H1 (cell line): Measurements from ENCODE around the gene MRPL20. TPM values are rescaled to one million over a fixed set of nuclear protein-coding genes. Genes with fewer than 3 reads are reported as not detected.
A peak's percentile ranks its signal among the peaks of the same experiment; 100 is the strongest.

ENCODE experiments used
- CTCF ChIA-PET: fragments of 300-600 bp; sonication (Branson Sonifier 250); formaldehyde crosslinking; loops from one replicate; lab custom pipeline; 2021; ENCODE audit not compliant: partially characterized antibody; lab: Charles Lee
- POLR2A ChIA-PET: fragments of 300-600 bp; sonication (Branson Sonifier 250); formaldehyde crosslinking; loops from one replicate; lab custom pipeline; 2021; ENCODE audit warnings: inconsistent platforms; ENCODE audit not compliant: partially characterized antibody; lab: Charles Lee
- DNase-seq, 2 experiments: peaks; one replicate each; pipeline versions ENCODE4 v3.0.0 to v3.0.0-alpha.2; 2010 to 2022; ENCODE audit warnings: low spot score in 2 of 2, low read depth in 1 of 2, mixed read lengths in 1 of 2
- FAIRE-seq: peaks from 2 replicates; lab custom pipeline; 2011; peaks lifted over from hg19 to GRCh38; lab: Jason Lieb, UNC
- H2AFZ ChIP-seq: 2 replicates; pipeline ENCODE4 v1.8.1; 2012; ENCODE audit warnings: low read length, inconsistent platforms
- H2AK5ac ChIP-seq: 2 replicates; pipeline ENCODE4 v1.6.1; 2013; ENCODE audit warnings: low read depth, low read length
- H2BK120ac ChIP-seq: replicated peaks from 2 replicates; pipeline ENCODE3; 2013; ENCODE audit warnings: low read depth, low read length, inconsistent platforms
- H2BK12ac ChIP-seq: 2 replicates; pipeline ENCODE4 v1.6.1; 2013; ENCODE audit warnings: low read depth, low read length
- H2BK15ac ChIP-seq: 2 replicates; pipeline ENCODE4 v1.6.1; 2013; ENCODE audit warnings: low read length
- H2BK20ac ChIP-seq: 2 replicates; pipeline ENCODE4 v1.6.1; 2013; ENCODE audit warnings: low read length
- H2BK5ac ChIP-seq: 2 replicates; pipeline ENCODE4 v1.6.1; 2013; ENCODE audit warnings: low read depth, low read length
- H3K14ac ChIP-seq: 2 replicates; pipeline ENCODE4 v1.6.1; 2013; ENCODE audit warnings: inconsistent platforms; ENCODE audit not compliant: insufficient read length
- H3K18ac ChIP-seq: 2 replicates; pipeline ENCODE4 v1.6.1; 2013; ENCODE audit warnings: low read length; ENCODE audit errors: extremely low read depth
- H3K23ac ChIP-seq: 2 replicates; pipeline ENCODE4 v1.6.1; 2013; ENCODE audit warnings: inconsistent platforms; ENCODE audit not compliant: insufficient read length
- H3K23me2 ChIP-seq: 2 replicates; pipeline ENCODE4 v1.6.1; 2013; ENCODE audit warnings: low read depth, low read length
- H3K27ac ChIP-seq: 2 replicates; pipeline ENCODE4 v1.6.1; 2011; ENCODE audit warnings: low read depth, low read length, inconsistent platforms
- H3K27me3 ChIP-seq, 4 experiments: replicated peaks in 1 of 4; 1 replicate in 1 of 4; 2 replicates in 3 of 4; pipeline versions ENCODE4 v1.6.1 to v1.8.1; 2011 to 2013; ENCODE audit warnings: low read length in 3 of 4, mild to moderate bottlenecking in 3 of 4, inconsistent platforms in 2 of 4, mixed read lengths in 2 of 4, moderate library complexity in 1 of 4; ENCODE audit not compliant: control insufficient read depth in 3 of 4, insufficient read depth in 3 of 4; ENCODE audit errors: extremely low read depth in 1 of 4
- H3K36me3 ChIP-seq, 4 experiments: 2 replicates each; pipeline versions ENCODE4 v1.6.1 to v1.8.1; 2011 to 2013; ENCODE audit warnings: mild to moderate bottlenecking in 4 of 4, low read length in 3 of 4, moderate library complexity in 2 of 4, control low read depth in 1 of 4, inconsistent platforms in 1 of 4; ENCODE audit not compliant: insufficient read depth in 4 of 4, control insufficient read depth in 2 of 4
- H3K4ac ChIP-seq: replicated peaks from 2 replicates; pipeline ENCODE3; 2013; ENCODE audit warnings: low read length, low read depth, mixed read lengths, inconsistent platforms; ENCODE audit not compliant: insufficient read length
- H3K4me1 ChIP-seq, 4 experiments: replicated peaks in 1 of 4; 1 replicate in 1 of 4; 2 replicates in 3 of 4; pipeline versions ENCODE4 v1.6.1 to v1.8.1; 2011 to 2013; ENCODE audit warnings: low read length in 3 of 4, inconsistent platforms in 2 of 4, mixed read lengths in 1 of 4; ENCODE audit not compliant: insufficient read depth in 4 of 4, control insufficient read depth in 3 of 4
- H3K4me2 ChIP-seq, 2 experiments: 2 replicates each; pipeline versions ENCODE4 v1.6.1 to v1.8.1; 2011 to 2013; ENCODE audit warnings: low read depth in 2 of 2, low read length in 2 of 2, control low read depth in 1 of 2, inconsistent platforms in 1 of 2, mild to moderate bottlenecking in 1 of 2; ENCODE audit not compliant: insufficient read depth in 1 of 2
- H3K4me3 ChIP-seq, 4 experiments: fragments of 200-600, 300-600 bp in 1 of 4; sonication (generic), shearing (Covaris generic), sonication (Bioruptor Twin) in 1 of 4; 2 replicates each; pipeline versions ENCODE4 v1.5.1 to v1.8.1; 2011 to 2016; ENCODE audit warnings: low read length in 4 of 4, low read depth in 3 of 4, control low read depth in 2 of 4, inconsistent platforms in 2 of 4, mild to moderate bottlenecking in 2 of 4, mixed read lengths in 1 of 4, moderate library complexity in 1 of 4; ENCODE audit not compliant: insufficient read depth in 2 of 4; ENCODE audit errors: extremely low read depth in 1 of 4
- H3K56ac ChIP-seq: replicated peaks from 2 replicates; pipeline ENCODE3; 2013; ENCODE audit warnings: low read depth, mild to moderate bottlenecking, mixed read lengths, low read length, inconsistent platforms; ENCODE audit not compliant: insufficient read length
- H3K79me1 ChIP-seq: 2 replicates; pipeline ENCODE4 v1.6.1; 2013; ENCODE audit warnings: low read depth, low read length, control low read depth
- H3K79me2 ChIP-seq, 2 experiments: 2 replicates each; pipeline versions ENCODE4 v1.6.1 to v1.8.1; 2012 to 2013; ENCODE audit warnings: low read length in 2 of 2, mild to moderate bottlenecking in 2 of 2, inconsistent platforms in 1 of 2; ENCODE audit not compliant: insufficient read depth in 2 of 2, control insufficient read depth in 1 of 2
- H3K9ac ChIP-seq, 4 experiments: replicated peaks in 1 of 4; 1 replicate in 1 of 4; 2 replicates in 3 of 4; pipeline versions ENCODE4 v1.6.1 to v1.8.1; 2011 to 2013; ENCODE audit warnings: low read depth in 3 of 4, low read length in 3 of 4, control low read depth in 2 of 4, mild to moderate bottlenecking in 2 of 4, moderate library complexity in 2 of 4, inconsistent platforms in 1 of 4; ENCODE audit errors: extremely low read depth in 1 of 4
- H3K9me3 ChIP-seq, 2 experiments: 2 replicates each; pipeline versions ENCODE4 v1.6.1 to v1.8.1; 2012 to 2013; ENCODE audit warnings: mild to moderate bottlenecking in 2 of 2, moderate library complexity in 2 of 2, control low read depth in 1 of 2, inconsistent platforms in 1 of 2, low read depth in 1 of 2, low read length in 1 of 2, mixed read lengths in 1 of 2; ENCODE audit not compliant: insufficient read depth in 2 of 2
- H4K20me1 ChIP-seq, 2 experiments: replicated peaks in 1 of 2; 2 replicates each; pipeline versions ENCODE3 to v1.8.1; 2011 to 2013; ENCODE audit warnings: inconsistent platforms in 2 of 2, low read length in 2 of 2, mild to moderate bottlenecking in 1 of 2; ENCODE audit not compliant: insufficient read depth in 2 of 2, control insufficient read depth in 1 of 2
- H4K5ac ChIP-seq: 2 replicates; pipeline ENCODE4 v1.6.1; 2013; ENCODE audit warnings: low read length, low read depth, mixed read lengths, inconsistent platforms; ENCODE audit not compliant: insufficient read length
- H4K8ac ChIP-seq: 2 replicates; pipeline ENCODE4 v1.8.0; 2013; ENCODE audit warnings: mild to moderate bottlenecking, moderate library complexity, low read length, inconsistent platforms; ENCODE audit not compliant: insufficient read depth; ENCODE audit errors: extremely low read depth
- H4K91ac ChIP-seq: replicated peaks from 2 replicates; pipeline ENCODE3; 2013; ENCODE audit warnings: low read length, mixed read lengths, inconsistent platforms; ENCODE audit not compliant: insufficient read length
- ASH2L ChIP-seq: fragments of 200-600, 300-600 bp; sonication (generic); IDR thresholded peaks from one replicate; pipeline ENCODE4 v1.7.1; 2017; ENCODE audit warnings: low read length
- BRCA1 ChIP-seq: IDR thresholded peaks from 2 replicates; pipeline ENCODE4 v1.6.1; 2012; ENCODE audit warnings: low read depth, low read length, improper control_type of control experiment
- CBX5 ChIP-seq: fragments of 300-800, 300-1000 bp; sonication (generic); IDR thresholded peaks from 2 replicates; pipeline ENCODE4 v1.7.1; 2016; ENCODE audit warnings: antibody characterized with exemption, low read length, low read depth
- FOSL1 ChIP-seq: IDR thresholded peaks from 2 replicates; pipeline ENCODE4 v1.6.1; 2011; ENCODE audit warnings: mild to moderate bottlenecking, low read depth, low read length, moderate library complexity; ENCODE audit not compliant: insufficient read depth
- JUND ChIP-seq: IDR thresholded peaks from 2 replicates; pipeline ENCODE4 v1.6.1; 2011; ENCODE audit warnings: mild to moderate bottlenecking, improper control_type of control experiment, low read length
- NANOG ChIP-seq: IDR thresholded peaks from 2 replicates; pipeline ENCODE4 v1.6.1; 2011; ENCODE audit warnings: low read length, low read depth, mild to moderate bottlenecking, inconsistent platforms; ENCODE audit not compliant: insufficient read depth, poor library complexity, severe bottlenecking
- POLR2AphosphoS5 ChIP-seq: IDR thresholded peaks from 2 replicates; pipeline ENCODE4 v1.6.1; 2011; ENCODE audit warnings: low read depth, low read length
- RBBP5 ChIP-seq: IDR thresholded peaks from 2 replicates; pipeline ENCODE4 v1.7.1; 2012; ENCODE audit warnings: low read depth, mild to moderate bottlenecking, inconsistent platforms, low read length, moderate library complexity, borderline replicate concordance
- SAP30 ChIP-seq: fragments of 300-600 bp; sonication (generic); IDR thresholded peaks from 2 replicates; pipeline ENCODE4 v1.7.1; 2012; ENCODE audit warnings: low read length, moderate library complexity, mild to moderate bottlenecking, inconsistent platforms; ENCODE audit not compliant: insufficient read depth, insufficient replicate concordance
- SP1 ChIP-seq: IDR thresholded peaks from 2 replicates; pipeline ENCODE4 v1.6.1; 2011; ENCODE audit warnings: low read depth, low read length
- TEAD4 ChIP-seq: IDR thresholded peaks from 2 replicates; pipeline ENCODE4 v1.6.1; 2012; ENCODE audit warnings: low read depth, low read length, inconsistent platforms, mixed read lengths
- WGBS, 2 experiments: shearing (Covaris generic) in 1 of 2; methylation state at CpG; one replicate each; pipeline versions ENCODE4 v1.1.6 to v1.1.7; 2013 to 2015; ENCODE audit warnings: low lambda C conversion rate in 2 of 2, mixed read lengths in 2 of 2, inconsistent platforms in 1 of 2, low coverage in 1 of 2, missing lambda C conversion rate in 1 of 2; ENCODE audit not compliant: insufficient replicate concordance in 2 of 2, insufficient coverage in 1 of 2, insufficient read length in 1 of 2; ENCODE audit errors: extremely low coverage in 1 of 2, missing lambda C conversion rate in 1 of 2; 5-methylcytosine and 5-hydroxymethylcytosine counted together
- polyA plus RNA-seq, 7 experiments: library from polyadenylated mRNA; depleted of rRNA in 3 of 7; stranded (reverse) in 5 of 7; unstranded in 2 of 7; fragments of >200 nt in 5 of 7; fragments of 200-250 nt in 2 of 7; gene quantifications; 1 replicate in 5 of 7; 2 replicates in 1 of 7; 4 replicates in 1 of 7; pipeline versions ENCODE4 v1.2.1 to v1.2.3, GENCODE V29; 2011 to 2013; ENCODE audit warnings: missing spikeins in 2 of 7, mixed read lengths in 2 of 7
- total RNA-seq: library from RNA; stranded (reverse); fragmentation: NEBNext Ultra II Directional; extraction: Animal tissue kit (Norgen Biotek cat#: 25700); gene quantifications from 2 replicates; pipeline ENCODE4 v1.2.1, GENCODE V29; 2021
- TF ChIP-seq, protein P1 (sequence below): IDR thresholded peaks from 2 replicates; pipeline ENCODE4 v1.6.1; 2012; ENCODE audit warnings: low read length, inconsistent platforms

The MRPL20 gene
- total and polyA plus RNA-seq, 2 of the 8 experiments (the other 6 are each of a cell fraction or from before 2014, with no cell fraction given) = 126 to 151 TPM

DNA sequence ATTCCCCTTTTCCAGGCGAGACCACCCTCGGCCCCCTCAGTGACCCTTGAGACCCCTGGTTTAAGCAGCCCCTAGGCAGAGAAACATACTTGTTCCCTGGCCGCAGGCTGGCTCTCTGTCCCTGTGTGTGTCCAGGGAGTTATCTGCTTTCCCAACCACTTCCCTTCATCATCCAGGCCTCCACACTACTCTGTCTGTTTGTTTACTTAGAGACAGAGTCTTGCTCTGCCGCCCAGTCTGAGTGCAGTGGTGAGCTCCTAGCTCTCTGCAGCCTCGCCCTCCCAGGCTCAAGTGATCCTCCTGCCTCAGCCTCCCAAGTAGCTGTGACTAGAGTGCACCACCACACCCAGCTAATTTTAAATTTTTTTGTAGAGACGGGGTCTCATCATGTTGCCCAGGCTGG lies 22.6 kb upstream of the MRPL20 start:
- FAIRE-seq = no peak
- Histone ChIP-seq H2AFZ (no peak overlapping the region), H2BK12ac (0 out of 2 replicates have a peak overlapping the region, but pooled peaks have one; percentile 75), H2BK20ac (no peak overlapping the region), H3K79me1 (no peaks in the 10 kb centered on the region), H3K23me2 (peaks cover 12% of the 10 kb centered on the region; the same call in 1 of the 2 replicates), H3K4ac (no peak overlapping the region), H2BK120ac (no peak overlapping the region), H3K4me2 (no peak overlapping the region), H3K56ac (no peak overlapping the region), H3K27ac (no peak overlapping the region), H2AK5ac (no peak overlapping the region), H3K14ac (peak overlapping the region; percentile 25), H2BK5ac (no peak overlapping the region), H3K4me3 (no peak overlapping the region), H3K9me3 (peaks cover 0 to 3% of the 10 kb centered on the region in 2 experiments; a peak in 1 of 4 replicates), H3K27me3 (no peaks in the 10 kb centered on the region), H4K8ac (no peak overlapping the region), H3K23ac (no peak overlapping the region), H4K5ac (no peak overlapping the region), H3K79me2 (no peaks in the 10 kb centered on the region), H4K20me1 (no peaks in the 10 kb centered on the region), H3K4me1 (peaks cover 0 to 57% (median 41%) of the 10 kb centered on the region in 4 experiments; a peak in 6 of 7 replicates), H3K36me3 (no peaks in the 10 kb centered on the region; a peak in 1 of 8 replicates), H3K18ac (no peak overlapping the region), H4K91ac (peak overlapping the region; percentile 73), H3K9ac (no peak overlapping the region), H2BK15ac (no peak overlapping the region)
- CTCF ChIA-PET = interaction anchor here (0.9 to 4.4 kb wide), 8 partner anchors 9 to 237 kb away, joined by 3 to 36 read pairs (median 4); partner anchors contain the start of gene ANKRD65
- POLR2A ChIA-PET = interaction anchor here (0.6 to 22.9 kb wide), 9 partner anchors 7 to 73 kb away, joined by 3 to 515 read pairs (median 3); partner anchors contain the start of genes ANKRD65, CCNL2 and MRPL20
- no peak for DNase-seq
- 93% methylated on average over 6 of the region's 6 CpGs; no CpG with 5 or more reads in 1 of the 2 experiments for whole genome bisulfite sequencing, 2 experiments
- no peak for TF ChIP-seq POLR2AphosphoS5
- no peak for TF ChIP-seq SAP30
- no peak for TF ChIP-seq ASH2L
- TF ChIP-seq SP1 = no peak
- TF ChIP-seq BRCA1 = no peak
- TF ChIP-seq NANOG = no peak
- no peak for TF ChIP-seq JUND
- no peak for TF ChIP-seq CBX5
- TF ChIP-seq, protein P1, sequence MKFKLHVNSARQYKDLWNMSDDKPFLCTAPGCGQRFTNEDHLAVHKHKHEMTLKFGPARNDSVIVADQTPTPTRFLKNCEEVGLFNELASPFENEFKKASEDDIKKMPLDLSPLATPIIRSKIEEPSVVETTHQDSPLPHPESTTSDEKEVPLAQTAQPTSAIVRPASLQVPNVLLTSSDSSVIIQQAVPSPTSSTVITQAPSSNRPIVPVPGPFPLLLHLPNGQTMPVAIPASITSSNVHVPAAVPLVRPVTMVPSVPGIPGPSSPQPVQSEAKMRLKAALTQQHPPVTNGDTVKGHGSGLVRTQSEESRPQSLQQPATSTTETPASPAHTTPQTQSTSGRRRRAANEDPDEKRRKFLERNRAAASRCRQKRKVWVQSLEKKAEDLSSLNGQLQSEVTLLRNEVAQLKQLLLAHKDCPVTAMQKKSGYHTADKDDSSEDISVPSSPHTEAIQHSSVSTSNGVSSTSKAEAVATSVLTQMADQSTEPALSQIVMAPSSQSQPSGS = no peak
- TF ChIP-seq FOSL1 = no peak
- TF ChIP-seq TEAD4 = no peak
- no peak for TF ChIP-seq RBBP5
